ENCODE measurements around the gene DNER. TPM values are rescaled to one million over a fixed set of nuclear protein-coding genes. Genes with fewer than 3 reads are reported as not detected.

DNER gene
- total RNA-seq, 1 experiment from 2014 or later = 2.9 TPM

GRCh38 chr2:229610872-229611271 is 103.5 kb downstream of the DNER start:
- Histone ChIP-seq H3K9me2 (ENCODE audit: insufficient read depth) (no peaks in the 10 kb centered on the region), H3K36me3 (ENCODE audit: control insufficient read depth in 1 of 2, insufficient read depth in 2 of 2, low read length in 2 of 2) (no peaks in the 10 kb centered on the region), H3K4me2 (ENCODE audit: low read length) (no peak overlapping the region), H3K9ac (ENCODE audit: low read length) (no peak overlapping the region), H3K27me3 (ENCODE audit: insufficient read depth, low read length) (no peaks in the 10 kb centered on the region), H3K79me2 (ENCODE audit: insufficient read depth, low read length) (no peaks in the 10 kb centered on the region), H3K4me3 (replicated peaks in 1 of 2; ENCODE audit: low read depth in 1 of 2, low read length in 2 of 2) (no peak overlapping the region), H3K27ac (ENCODE audit: low read depth, low read length) (no peak overlapping the region), H4K20me1 (ENCODE audit: insufficient read depth) (no peaks in the 10 kb centered on the region), H3K9me3 (ENCODE audit: control insufficient read depth in 1 of 2, insufficient read depth in 1 of 2, low read depth in 1 of 2, low read length in 2 of 2) (no peaks in the 10 kb centered on the region), H2AFZ (ENCODE audit: low read depth, low read length, poor library complexity, severe bottlenecking) (no peak overlapping the region), H3K4me1 (ENCODE audit: control insufficient read depth in 1 of 2, insufficient read depth in 2 of 2, low read length in 2 of 2) (no peaks in the 10 kb centered on the region)
- CTCF ChIA-PET = no interaction called here
- TF ChIP-seq ZBTB33 (IDR thresholded peaks at IDR 0.05; ENCODE audit: extremely low read depth, insufficient replicate concordance, low read length) = no peak
- ATAC-seq (no peak), DNase-seq (ENCODE audit: low read depth, low spot score) (no peak)
- RAD21 ChIA-PET (ENCODE audit: low non-redundant PET in 1 of 2, low total read pairs in 2 of 2, uncharacterized antibody in 2 of 2, unreplicated experiment in 2 of 2) = no interaction called here
- intact Hi-C loops (cut with micrococcal nuclease) = no loop called here
- BruUV-seq (replicated peaks) = no TSS peak
- POLR2A ChIA-PET = no interaction called here

GRCh38 chr2:229610333-229610732 is 104.0 kb downstream of the DNER start:
- no peak overlapping the region for H3K9ac ChIP-seq (ENCODE audit: low read length)
- POLR2A ChIA-PET = no interaction called here

More at GRCh38 chr2:229610333-229610732, 104.0 kb downstream of the DNER start:
- no peak for TF ChIP-seq YY1 (IDR thresholded peaks at IDR 0.05; ENCODE audit: extremely low read depth, insufficient replicate concordance, low read depth, low read length)
- TF ChIP-seq RAD21 (IDR thresholded peaks at IDR 0.05; ENCODE audit: low read depth) = no peak
- no peak for TF ChIP-seq SP1 (IDR thresholded peaks at IDR 0.05; ENCODE audit: low read depth)
- no peak for TF ChIP-seq SIN3A (IDR thresholded peaks at IDR 0.05; ENCODE audit: low read depth)
- no peak for TF ChIP-seq ZNF274 (IDR thresholded peaks at IDR 0.05; ENCODE audit: low read depth, low read length)
- TF ChIP-seq CEBPB (IDR thresholded peaks at IDR 0.05; ENCODE audit: low read depth) = no peak
- TF ChIP-seq JUND (IDR thresholded peaks at IDR 0.05) = no peak
- TF ChIP-seq ATF3 (IDR thresholded peaks at IDR 0.05) = no peak
- TF ChIP-seq REST (IDR thresholded peaks at IDR 0.05; ENCODE audit: low read depth) = no peak
- no peak for TF ChIP-seq FOSL1 (IDR thresholded peaks at IDR 0.05; ENCODE audit: low read depth)
- no peak for TF ChIP-seq EZH2phosphoT487 (IDR thresholded peaks at IDR 0.05; ENCODE audit: borderline replicate concordance)
- no peak for TF ChIP-seq EGR1 (IDR thresholded peaks at IDR 0.05; ENCODE audit: low read depth)
- no peak for TF ChIP-seq ELF1 (IDR thresholded peaks at IDR 0.05; ENCODE audit: borderline replicate concordance, low read depth)
- TF ChIP-seq POLR2A (IDR thresholded peaks at IDR 0.05; ENCODE audit: borderline replicate concordance, extremely low read depth, insufficient read depth, insufficient read length) = no peak
- Histone ChIP-seq H3K9me3 (ENCODE audit: control insufficient read depth in 1 of 2, insufficient read depth in 1 of 2, low read depth in 1 of 2, low read length in 2 of 2) (no peaks in the 10 kb centered on the region), H3K36me3 (ENCODE audit: control insufficient read depth in 1 of 2, insufficient read depth in 2 of 2, low read length in 2 of 2) (no peaks in the 10 kb centered on the region), H3K27ac (ENCODE audit: low read depth, low read length) (no peak overlapping the region), H3K4me1 (ENCODE audit: control insufficient read depth in 1 of 2, insufficient read depth in 2 of 2, low read length in 2 of 2) (no peaks in the 10 kb centered on the region), H2AFZ (ENCODE audit: low read depth, low read length, poor library complexity, severe bottlenecking) (no peak overlapping the region), H4K20me1 (ENCODE audit: insufficient read depth) (no peaks in the 10 kb centered on the region), H3K4me3 (replicated peaks in 1 of 2; ENCODE audit: low read depth in 1 of 2, low read length in 2 of 2) (no peak overlapping the region), H3K27me3 (ENCODE audit: insufficient read depth, low read length) (no peaks in the 10 kb centered on the region), H3K9me2 (ENCODE audit: insufficient read depth) (no peaks in the 10 kb centered on the region), H3K79me2 (ENCODE audit: insufficient read depth, low read length) (no peaks in the 10 kb centered on the region), H3K4me2 (ENCODE audit: low read length) (no peak overlapping the region)
- ATAC-seq (no peak), DNase-seq (ENCODE audit: low read depth, low spot score) (no peak)
- no TSS peak for BruUV-seq (replicated peaks)
- intact Hi-C loops (cut with micrococcal nuclease) = no loop called here
- ChIA-PET RAD21 (ENCODE audit: low non-redundant PET in 1 of 2, low total read pairs in 2 of 2, uncharacterized antibody in 2 of 2, unreplicated experiment in 2 of 2) (no interaction called here), CTCF (no interaction called here)

Data from HCT116 (cell line).